VCaP (cell line): ENCODE results near the gene PLEKHA5.

ENCODE experiments used
- H3K27ac ChIP-seq: fragments of 450-650 bp; 2 replicates; pipeline ENCODE4 v1.5.1; 2017
- CTCF ChIP-seq: fragments of 450-650 bp; conservative IDR thresholded peaks from 2 replicates; pipeline ENCODE4 v1.5.1; 2017; ENCODE audit warnings: mild to moderate bottlenecking, moderate library complexity

Gene PLEKHA5

GRCh38 chr12:19211802-19212201, 82.3 kb downstream of the PLEKHA5 start:
- H3K27ac ChIP-seq, result no peak overlapping the region

GRCh38 chr12:19212245-19212644, 82.7 kb downstream of the PLEKHA5 start:
- TF ChIP-seq CTCF, result no peak
- H3K27ac ChIP-seq, result no peak overlapping the region

More at GRCh38 chr12:19211802-19212201, 82.3 kb downstream of the PLEKHA5 start:
- TF ChIP-seq CTCF, result no peak

- H3K27ac ChIP-seq, result no peak overlapping the region
- TF ChIP-seq CTCF, result no peak
Measured at GRCh38 chr12:19214020-19214419, 84.5 kb downstream of the PLEKHA5 start.

GRCh38 chr12:19215115-19215514, 85.6 kb downstream of the PLEKHA5 start:
- H3K27ac ChIP-seq, result no peak overlapping the region
- no peak for TF ChIP-seq CTCF

GRCh38 chr12:19217446-19217845, 87.9 kb downstream of the PLEKHA5 start:
- no peak for TF ChIP-seq CTCF

GRCh38 chr12:19220205-19220604, 90.7 kb downstream of the PLEKHA5 start:
- no peak overlapping the region for H3K27ac ChIP-seq
- TF ChIP-seq CTCF, result no peak

More at GRCh38 chr12:19217446-19217845, 87.9 kb downstream of the PLEKHA5 start:
- H3K27ac ChIP-seq, result no peak overlapping the region

GRCh38 chr12:19220852-19221466, 91.4 kb downstream of the PLEKHA5 start:
- TF ChIP-seq CTCF, result no peak
- no peak overlapping the region for H3K27ac ChIP-seq
